ENCODE measurements around the gene LIPN. TPM values are rescaled to one million over a fixed set of nuclear protein-coding genes. Genes with fewer than 3 reads are reported as not detected.

The LIPN gene
- total and polyA plus RNA-seq, 2 of the 8 experiments (the other 6 are each of a cell fraction or from before 2014, with no cell fraction given) = not detected

DNA sequence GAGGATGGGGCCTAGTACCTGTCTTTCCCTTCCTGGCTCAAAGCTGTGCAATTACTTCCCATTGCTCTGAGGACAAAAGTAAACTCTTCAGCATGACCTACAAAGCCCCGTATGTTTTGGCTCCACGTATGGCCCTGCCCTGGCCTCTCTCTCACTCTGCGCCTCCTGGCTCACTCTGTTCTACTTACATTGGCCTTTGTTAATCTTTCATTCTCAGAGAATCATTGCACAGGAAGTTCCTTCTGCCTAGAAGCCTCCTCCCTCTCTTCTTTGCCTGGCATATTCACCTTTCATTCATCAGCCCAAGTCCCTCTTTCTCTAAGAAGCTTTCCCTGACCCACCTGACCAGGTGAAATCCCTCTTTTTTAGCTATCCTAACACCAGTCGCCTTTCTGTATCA, 66.6 kb downstream of the LIPN start:
- WGBS, 2 experiments (ENCODE audit: extremely low coverage in 1 of 2, insufficient coverage in 1 of 2, insufficient read length in 1 of 2, insufficient replicate concordance in 2 of 2, low coverage in 1 of 2, low lambda C conversion rate in 2 of 2, missing lambda C conversion rate in 1 of 2) = 90% methylated on average over 4 of the region's 4 CpGs; no CpG with 5 or more reads in 1 of the 2 experiments
- POLR2A ChIA-PET (ENCODE audit: partially characterized antibody) = interaction anchor here (1.0 kb wide), 1 partner anchor 14 kb away, joined by 3 read pairs; no protein-coding TSS in a partner anchor
- no peak for TF ChIP-seq EZH2 (IDR thresholded peaks at IDR 0.05; ENCODE audit: low read depth, low read length, severe bottlenecking)
- TF ChIP-seq SP1 (IDR thresholded peaks at IDR 0.05; ENCODE audit: low read depth, low read length) = no peak
- TF ChIP-seq SIRT6 (IDR thresholded peaks at IDR 0.05; ENCODE audit: low read length) = no peak
- TF ChIP-seq GTF2F1 (IDR thresholded peaks at IDR 0.05; ENCODE audit: borderline replicate concordance, low read depth, low read length) = no peak
- TF ChIP-seq JUN (IDR thresholded peaks at IDR 0.05; ENCODE audit: low read depth, low read length) = no peak
- no peak for TF ChIP-seq KDM1A (IDR thresholded peaks at IDR 0.05; ENCODE audit: borderline replicate concordance, low read length)
- TF ChIP-seq ASH2L (IDR thresholded peaks at IDR 0.05; ENCODE audit: low read length) = no peak
- TF ChIP-seq, protein P1, sequence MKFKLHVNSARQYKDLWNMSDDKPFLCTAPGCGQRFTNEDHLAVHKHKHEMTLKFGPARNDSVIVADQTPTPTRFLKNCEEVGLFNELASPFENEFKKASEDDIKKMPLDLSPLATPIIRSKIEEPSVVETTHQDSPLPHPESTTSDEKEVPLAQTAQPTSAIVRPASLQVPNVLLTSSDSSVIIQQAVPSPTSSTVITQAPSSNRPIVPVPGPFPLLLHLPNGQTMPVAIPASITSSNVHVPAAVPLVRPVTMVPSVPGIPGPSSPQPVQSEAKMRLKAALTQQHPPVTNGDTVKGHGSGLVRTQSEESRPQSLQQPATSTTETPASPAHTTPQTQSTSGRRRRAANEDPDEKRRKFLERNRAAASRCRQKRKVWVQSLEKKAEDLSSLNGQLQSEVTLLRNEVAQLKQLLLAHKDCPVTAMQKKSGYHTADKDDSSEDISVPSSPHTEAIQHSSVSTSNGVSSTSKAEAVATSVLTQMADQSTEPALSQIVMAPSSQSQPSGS (IDR thresholded peaks at IDR 0.05; ENCODE audit: low read length) = no peak
- TF ChIP-seq CHD2 (IDR thresholded peaks at IDR 0.05; ENCODE audit: low read length) = no peak
- TF ChIP-seq, protein P2, sequence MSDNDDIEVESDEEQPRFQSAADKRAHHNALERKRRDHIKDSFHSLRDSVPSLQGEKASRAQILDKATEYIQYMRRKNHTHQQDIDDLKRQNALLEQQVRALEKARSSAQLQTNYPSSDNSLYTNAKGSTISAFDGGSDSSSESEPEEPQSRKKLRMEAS (IDR thresholded peaks at IDR 0.05) = no peak
- TF ChIP-seq, protein P3, sequence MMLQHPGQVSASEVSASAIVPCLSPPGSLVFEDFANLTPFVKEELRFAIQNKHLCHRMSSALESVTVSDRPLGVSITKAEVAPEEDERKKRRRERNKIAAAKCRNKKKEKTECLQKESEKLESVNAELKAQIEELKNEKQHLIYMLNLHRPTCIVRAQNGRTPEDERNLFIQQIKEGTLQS (IDR thresholded peaks at IDR 0.05; ENCODE audit: insufficient read depth, low read depth, low read length) = no peak
- no peak for TF ChIP-seq NANOG (IDR thresholded peaks at IDR 0.05; ENCODE audit: insufficient read depth, low read depth, low read length, poor library complexity, severe bottlenecking)

More for the DNA sequence above, 66.6 kb downstream of the LIPN start:
- FAIRE-seq = no peak
- H2BK120ac ChIP-seq (replicated peaks; ENCODE audit: low read depth, low read length) = no peak overlapping the region
- peak overlapping the region; percentile 90 for H2AFZ ChIP-seq (ENCODE audit: low read length)
- no peaks in the 10 kb centered on the region for H3K79me2 ChIP-seq (ENCODE audit: control insufficient read depth in 1 of 2, insufficient read depth in 2 of 2, low read length in 2 of 2)
- no peak overlapping the region for H3K4ac ChIP-seq (replicated peaks; ENCODE audit: insufficient read length, low read depth, low read length)
- no peak for DNase-seq (ENCODE audit: low read depth in 1 of 2, low spot score in 2 of 2)
- no peaks in the 10 kb centered on the region for H3K79me1 ChIP-seq (ENCODE audit: low read depth, low read length)
- H3K27ac ChIP-seq (ENCODE audit: low read depth, low read length) = no peak overlapping the region
- H3K14ac ChIP-seq (ENCODE audit: insufficient read length) = no peak overlapping the region
- no peak overlapping the region for H2BK15ac ChIP-seq (ENCODE audit: low read length)
- H3K23me2 ChIP-seq (ENCODE audit: low read depth, low read length) = no peaks in the 10 kb centered on the region; the same call in 1 of the 2 replicates
- H3K9ac ChIP-seq (replicated peaks in 1 of 4; ENCODE audit: extremely low read depth in 1 of 4, low read depth in 3 of 4, low read length in 3 of 4) = no peak overlapping the region
- H3K27me3 ChIP-seq (replicated peaks in 1 of 4; ENCODE audit: control insufficient read depth in 3 of 4, extremely low read depth in 1 of 4, insufficient read depth in 3 of 4, low read length in 3 of 4) = no peaks in the 10 kb centered on the region
- no peaks in the 10 kb centered on the region for H3K9me3 ChIP-seq (ENCODE audit: insufficient read depth in 2 of 2, low read depth in 1 of 2, low read length in 1 of 2)
- no peak overlapping the region for H3K23ac ChIP-seq (ENCODE audit: insufficient read length)
- H2BK5ac ChIP-seq (ENCODE audit: low read depth, low read length) = no peak overlapping the region
- H3K18ac ChIP-seq (ENCODE audit: extremely low read depth, low read length) = no peak overlapping the region
- CTCF ChIA-PET (ENCODE audit: partially characterized antibody) = interaction anchor here (0.6 to 3.7 kb wide), 7 partner anchors 8 to 506 kb away, joined by 3 to 30 read pairs (median 3); no protein-coding TSS in a partner anchor
- no peak overlapping the region for H4K5ac ChIP-seq (ENCODE audit: insufficient read length, low read depth, low read length)
- H4K8ac ChIP-seq (ENCODE audit: extremely low read depth, insufficient read depth, low read length) = no peak overlapping the region
- H4K20me1 ChIP-seq (replicated peaks in 1 of 2; ENCODE audit: control insufficient read depth in 1 of 2, insufficient read depth in 2 of 2, low read length in 2 of 2) = no peaks in the 10 kb centered on the region
- no peak overlapping the region for H3K4me2 ChIP-seq (ENCODE audit: insufficient read depth in 1 of 2, low read depth in 2 of 2, low read length in 2 of 2)
- H3K56ac ChIP-seq (replicated peaks; ENCODE audit: insufficient read length, low read depth, low read length) = no peak overlapping the region
- H3K4me1 ChIP-seq (replicated peaks in 1 of 4; ENCODE audit: control insufficient read depth in 3 of 4, insufficient read depth in 4 of 4, low read length in 3 of 4) = no peaks in the 10 kb centered on the region
- H3K4me3 ChIP-seq (ENCODE audit: extremely low read depth in 1 of 4, insufficient read depth in 2 of 4, low read depth in 3 of 4, low read length in 4 of 4) = no peak overlapping the region
- H3K36me3 ChIP-seq (ENCODE audit: control insufficient read depth in 2 of 4, insufficient read depth in 4 of 4, low read length in 3 of 4) = no peaks in the 10 kb centered on the region
- H4K91ac ChIP-seq (replicated peaks; ENCODE audit: insufficient read length, low read length) = no peak overlapping the region
- H2BK20ac ChIP-seq (ENCODE audit: low read length) = no peak overlapping the region
- no peak overlapping the region for H2BK12ac ChIP-seq (ENCODE audit: low read depth, low read length)
- no peak overlapping the region for H2AK5ac ChIP-seq (ENCODE audit: low read depth, low read length)
